ENCODE data around the gene ALOX12. TPM values are rescaled to one million over a fixed set of nuclear protein-coding genes. Genes with fewer than 3 reads are reported as not detected.
"Not testable (repeated sequence)": the region's sequence is repeated elsewhere in the genome, so short reads cannot be mapped to it uniquely, and the experiment has no call there.

ALOX12 gene
- polyA plus RNA-seq (ENCODE audit: insufficient read length) = 1.9 TPM

GRCh38 chr17:6995500-6996255 is at the start of gene ALOX12:
TSS of gene ALOX12 (plus strand) at chr17:6996049. CDS start at chr17:6996118, 69 bp downstream.
- no peak for DNase-seq (ENCODE audit: low read depth)

GRCh38 chr17:6947745-6948144 is 48.1 kb upstream of the ALOX12 start:
- DNase-seq (ENCODE audit: low read depth) = no peak

- no peak for DNase-seq (ENCODE audit: low read depth)
These were observed 47.3 kb upstream of the ALOX12 start for GRCh38 chr17:6948562-6948961.

GRCh38 chr17:6948976-6949375 is 46.9 kb upstream of the ALOX12 start:
- no peak for DNase-seq (ENCODE audit: low read depth)

- not testable (repeated sequence) for DNase-seq (ENCODE audit: low read depth)
These were observed 44.9 kb upstream of the ALOX12 start for GRCh38 chr17:6950938-6951337.

- no peak for DNase-seq (ENCODE audit: low read depth)
These were observed 42.2 kb upstream of the ALOX12 start for GRCh38 chr17:6953689-6954088.

GRCh38 chr17:6959700-6960099 is 36.1 kb upstream of the ALOX12 start:
- no peak for DNase-seq (ENCODE audit: low read depth)

GRCh38 chr17:6969323-6969726 is 26.5 kb upstream of the ALOX12 start:
- DNase-seq (ENCODE audit: low read depth) = no peak

GRCh38 chr17:6970992-6971391 is 24.9 kb upstream of the ALOX12 start:
- no peak for DNase-seq (ENCODE audit: low read depth)

- not testable (repeated sequence) for DNase-seq (ENCODE audit: low read depth)
These were observed 16.4 kb upstream of the ALOX12 start for GRCh38 chr17:6979440-6979839.

GRCh38 chr17:6981426-6981825 is 14.4 kb upstream of the ALOX12 start:
- DNase-seq (ENCODE audit: low read depth) = no peak

GRCh38 chr17:6985266-6985665 is 10.6 kb upstream of the ALOX12 start:
- DNase-seq (ENCODE audit: low read depth) = no peak

GRCh38 chr17:6986676-6987075 is 9.2 kb upstream of the ALOX12 start:
- no peak for DNase-seq (ENCODE audit: low read depth)

GRCh38 chr17:6989779-6990178 is 6.1 kb upstream of the ALOX12 start:
- no peak for DNase-seq (ENCODE audit: low read depth)

GRCh38 chr17:6993613-6994056 is 2.2 kb upstream of the ALOX12 start:
- DNase-seq (ENCODE audit: low read depth) = not testable (repeated sequence)

- no peak for DNase-seq (ENCODE audit: low read depth)
These were observed 1.7 kb upstream of the ALOX12 start for GRCh38 chr17:6994118-6994598.

GRCh38 chr17:6994666-6995256 is 1.1 kb upstream of the ALOX12 start:
- no peak for DNase-seq (ENCODE audit: low read depth)

GRCh38 chr17:6996256-6997011 is 585 bp downstream of the ALOX12 start:
- DNase-seq (ENCODE audit: low read depth) = no peak

- no peak for DNase-seq (ENCODE audit: low read depth)
These were observed 1.3 kb downstream of the ALOX12 start for GRCh38 chr17:6997171-6997570.

- no peak for DNase-seq (ENCODE audit: low read depth)
These were observed 3.1 kb downstream of the ALOX12 start for GRCh38 chr17:6998855-6999508.

GRCh38 chr17:7001318-7001961 is 5.6 kb downstream of the ALOX12 start:
- no peak for DNase-seq (ENCODE audit: low read depth)
